Caco-2 (cell line): ENCODE data around the gene SLC25A18. TPM values are rescaled to one million over a fixed set of nuclear protein-coding genes. Genes with fewer than 3 reads are reported as not detected.

Experiments used
- BruUV-seq: library from RNA; stranded (reverse); fragments of 400-500 nt; replicated peaks from 2 replicates; lab custom pipeline; 2021; lab: Mats Ljungman, UMichigan
- CTCF ChIA-PET: fragments of 300-600 bp; sonication (Branson Sonifier 250); formaldehyde crosslinking; loops from one replicate; lab custom pipeline; 2022; ENCODE audit warnings: antibody characterized with exemption; lab: Charles Lee
- POLR2A ChIA-PET: fragments of 300-600 bp; sonication (Branson Sonifier 250); formaldehyde crosslinking; loops from one replicate; lab custom pipeline; 2022; ENCODE audit warnings: antibody characterized with exemption; lab: Charles Lee
- DNase-seq, 2 experiments: peaks; one replicate each; pipeline versions ENCODE4 v3.0.0 to v3.0.0-alpha.2; 2020 to 2022
- H3K27me3 ChIP-seq: replicated peaks from 2 replicates; pipeline ENCODE4 v1.6.0; 2011; ENCODE audit warnings: low read length; ENCODE audit not compliant: control insufficient read depth, insufficient read depth
- H3K36me3 ChIP-seq: 2 replicates; pipeline ENCODE4 v1.5.1; 2011; ENCODE audit warnings: low read length; ENCODE audit not compliant: control insufficient read depth, insufficient read depth
- H3K4me1 ChIP-seq: fragments of 250-450 bp; sonication (Bioruptor Pico); 2 replicates; pipeline ENCODE4 v1.5.1; 2020; ENCODE audit warnings: mild to moderate bottlenecking
- H3K4me3 ChIP-seq: 2 replicates; pipeline ENCODE4 v1.5.1; 2011; ENCODE audit warnings: low read depth, mild to moderate bottlenecking, control low read depth, low read length
- H3K9me3 ChIP-seq: fragments of 250-450 bp; sonication (Bioruptor Pico); 2 replicates; pipeline ENCODE4 v1.5.1; 2020; ENCODE audit warnings: mild to moderate bottlenecking, moderate library complexity
- H3K27ac Mint-ChIP-seq: one replicate; pipeline ENCODE4 v1.8.0; 2022; ENCODE audit warnings: mixed read lengths; ENCODE audit not compliant: unreplicated experiment
- H3K27me3 Mint-ChIP-seq: one replicate; pipeline ENCODE4 v1.8.0; 2022; ENCODE audit warnings: mixed read lengths; ENCODE audit not compliant: insufficient read depth, unreplicated experiment
- H3K36me3 Mint-ChIP-seq: one replicate; pipeline ENCODE4 v1.8.0; 2022; ENCODE audit warnings: mild to moderate bottlenecking, mixed read lengths; ENCODE audit not compliant: insufficient read depth, unreplicated experiment
- H3K4me1 Mint-ChIP-seq: one replicate; pipeline ENCODE4 v1.8.0; 2022; ENCODE audit warnings: low read depth, mixed read lengths; ENCODE audit not compliant: unreplicated experiment
- H3K4me3 Mint-ChIP-seq: one replicate; pipeline ENCODE4 v1.8.0; 2022; ENCODE audit warnings: mild to moderate bottlenecking, moderate library complexity, mixed read lengths; ENCODE audit not compliant: unreplicated experiment
- H3K9me3 Mint-ChIP-seq: one replicate; pipeline ENCODE4 v1.8.0; 2022; ENCODE audit warnings: mixed read lengths; ENCODE audit not compliant: unreplicated experiment
- intact Hi-C: fragments of 100-400 bp; cut with micrococcal nuclease; formaldehyde crosslinking; loops from one replicate; pipeline ENCODE4 v1.10.0; 2022; ENCODE audit not compliant: unreplicated experiment
- total RNA-seq: library from RNA; stranded (reverse); gene quantifications from 2 replicates; pipeline ENCODE4 v1.2.3, GENCODE V29; 2022
- TF ChIP-seq, protein P1 (sequence below), 2 experiments: fragments of 200-600 bp in 1 of 2; IDR thresholded peaks; 1 replicate in 1 of 2; 2 replicates in 1 of 2; pipeline versions ENCODE4 v1.5.1 to v1.8.0; 2011 to 2022; ENCODE audit warnings: antibody characterized with exemption in 1 of 2, control low read depth in 1 of 2, inconsistent platforms in 1 of 2, low read depth in 1 of 2, low read length in 1 of 2, mild to moderate bottlenecking in 1 of 2, moderate library complexity in 1 of 2; ENCODE audit not compliant: insufficient read depth in 1 of 2, severe bottlenecking in 1 of 2, unreplicated experiment in 1 of 2

The SLC25A18 gene
- total RNA-seq, 1 experiment from 2014 or later: not detected

DNA sequence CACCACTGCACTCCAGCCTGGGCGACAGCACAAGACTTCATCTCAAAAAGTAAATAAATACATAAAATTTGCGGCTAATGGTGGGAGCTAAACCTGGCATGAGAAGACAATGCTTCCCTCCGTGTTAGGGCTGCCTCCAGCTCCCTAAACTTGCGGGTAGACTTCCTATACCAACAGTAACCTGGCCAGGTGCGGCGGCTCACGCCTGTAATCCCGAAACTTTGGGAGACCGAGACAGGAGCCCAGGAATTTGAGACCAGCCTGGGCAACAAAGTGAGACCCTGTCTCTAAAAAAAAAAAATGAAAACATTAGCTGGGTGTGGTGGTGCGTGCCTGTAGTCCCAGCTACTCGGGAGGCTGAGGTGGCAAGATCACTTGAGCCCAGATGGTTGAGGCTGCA lies 25.3 kb downstream of the SLC25A18 start:
- Mint-ChIP-seq H3K4me3 (no peak overlapping the region), H3K4me1 (no peaks in the 10 kb centered on the region), H3K9me3 (no peaks in the 10 kb centered on the region), H3K27ac (no peak overlapping the region), H3K27me3 (no peaks in the 10 kb centered on the region), H3K36me3 (peaks cover 42% of the 10 kb centered on the region)
- TF ChIP-seq, protein P1, sequence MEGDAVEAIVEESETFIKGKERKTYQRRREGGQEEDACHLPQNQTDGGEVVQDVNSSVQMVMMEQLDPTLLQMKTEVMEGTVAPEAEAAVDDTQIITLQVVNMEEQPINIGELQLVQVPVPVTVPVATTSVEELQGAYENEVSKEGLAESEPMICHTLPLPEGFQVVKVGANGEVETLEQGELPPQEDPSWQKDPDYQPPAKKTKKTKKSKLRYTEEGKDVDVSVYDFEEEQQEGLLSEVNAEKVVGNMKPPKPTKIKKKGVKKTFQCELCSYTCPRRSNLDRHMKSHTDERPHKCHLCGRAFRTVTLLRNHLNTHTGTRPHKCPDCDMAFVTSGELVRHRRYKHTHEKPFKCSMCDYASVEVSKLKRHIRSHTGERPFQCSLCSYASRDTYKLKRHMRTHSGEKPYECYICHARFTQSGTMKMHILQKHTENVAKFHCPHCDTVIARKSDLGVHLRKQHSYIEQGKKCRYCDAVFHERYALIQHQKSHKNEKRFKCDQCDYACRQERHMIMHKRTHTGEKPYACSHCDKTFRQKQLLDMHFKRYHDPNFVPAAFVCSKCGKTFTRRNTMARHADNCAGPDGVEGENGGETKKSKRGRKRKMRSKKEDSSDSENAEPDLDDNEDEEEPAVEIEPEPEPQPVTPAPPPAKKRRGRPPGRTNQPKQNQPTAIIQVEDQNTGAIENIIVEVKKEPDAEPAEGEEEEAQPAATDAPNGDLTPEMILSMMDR (IDR thresholded peaks at IDR 0.05; ENCODE audit: insufficient read depth in 1 of 2, low read depth in 1 of 2, low read length in 1 of 2, severe bottlenecking in 1 of 2, unreplicated experiment in 1 of 2): no peak
- Histone ChIP-seq H3K4me1 (no peaks in the 10 kb centered on the region), H3K9me3 (no peaks in the 10 kb centered on the region), H3K36me3 (no peaks in the 10 kb centered on the region; the same call in 1 of the 2 replicates), H3K4me3 (no peak overlapping the region), H3K27me3 (no peaks in the 10 kb centered on the region)
- intact Hi-C loops: no loop called here
- POLR2A ChIA-PET: interaction anchor here (0.7 kb wide), 1 partner anchor 77 kb away, joined by 7 read pairs; no protein-coding TSS in a partner anchor
- BruUV-seq: no TSS peak
- CTCF ChIA-PET: no interaction called here
- DNase-seq: no peak

GRCh38 chr22:17589810-17590375 lies 26.6 kb downstream of the SLC25A18 start:
- TF ChIP-seq, protein P1 (IDR thresholded peaks at IDR 0.05; ENCODE audit: insufficient read depth in 1 of 2, low read depth in 1 of 2, low read length in 1 of 2, severe bottlenecking in 1 of 2, unreplicated experiment in 1 of 2): no peak
- ChIA-PET POLR2A (no interaction called here), CTCF (no interaction called here)
- no peaks in the 10 kb centered on the region for H3K4me1 Mint-ChIP-seq
- no peak for DNase-seq
- H3K9me3 ChIP-seq: no peaks in the 10 kb centered on the region
- no peaks in the 10 kb centered on the region for H3K9me3 Mint-ChIP-seq
- BruUV-seq: no TSS peak
- no peak overlapping the region for H3K4me3 Mint-ChIP-seq
- H3K36me3 ChIP-seq: no peaks in the 10 kb centered on the region; the same call in 1 of the 2 replicates
- H3K27me3 ChIP-seq: no peaks in the 10 kb centered on the region
- H3K4me3 ChIP-seq: no peak overlapping the region
- peaks cover 55% of the 10 kb centered on the region for H3K36me3 Mint-ChIP-seq
- intact Hi-C loops: no loop called here
- H3K4me1 ChIP-seq: no peaks in the 10 kb centered on the region
- peak overlapping the region; percentile 46 for H3K27ac Mint-ChIP-seq
- no peaks in the 10 kb centered on the region for H3K27me3 Mint-ChIP-seq

GRCh38 chr22:17590586-17590985 lies 27.3 kb downstream of the SLC25A18 start:
- Histone ChIP-seq H3K9me3 (no peaks in the 10 kb centered on the region), H3K36me3 (peaks cover 1% of the 10 kb centered on the region; the same call in 1 of the 2 replicates), H3K4me3 (no peak overlapping the region), H3K27me3 (no peaks in the 10 kb centered on the region), H3K4me1 (no peaks in the 10 kb centered on the region)
- Mint-ChIP-seq H3K9me3 (no peaks in the 10 kb centered on the region), H3K4me1 (no peaks in the 10 kb centered on the region), H3K27ac (no peak overlapping the region), H3K4me3 (no peak overlapping the region), H3K36me3 (peaks cover 61% of the 10 kb centered on the region), H3K27me3 (no peaks in the 10 kb centered on the region)
- ChIA-PET POLR2A (no interaction called here), CTCF (no interaction called here)
- TF ChIP-seq, protein P1 (IDR thresholded peaks at IDR 0.05; ENCODE audit: insufficient read depth in 1 of 2, low read depth in 1 of 2, low read length in 1 of 2, severe bottlenecking in 1 of 2, unreplicated experiment in 1 of 2): no peak
- intact Hi-C loops: no loop called here
- no peak for DNase-seq
- BruUV-seq: no TSS peak
